HepG2 (cell line): ENCODE data around the gene UCN. TPM values are rescaled to one million over a fixed set of nuclear protein-coding genes. Genes with fewer than 3 reads are reported as not detected.

Source experiments
- CEBPZ ChIP-seq: IDR thresholded peaks from 2 replicates; pipeline ENCODE4 v1.6.1; 2012; ENCODE audit warnings: low read length, improper control_type of control experiment
- HOXA3 ChIP-seq: sonication (generic); formaldehyde crosslinking; IDR thresholded peaks from 2 replicates; pipeline ENCODE4 v1.5.0; 2020; ENCODE audit warnings: missing genetic modification reagents
- LRRFIP1 ChIP-seq: sonication (generic); formaldehyde crosslinking; conservative IDR thresholded peaks from 2 replicates; pipeline ENCODE4 v1.4.0; 2020; ENCODE audit warnings: missing genetic modification reagents
- MBNL3 ChIP-seq: fragments of 250-450 bp; sonication (Bioruptor Pico); conservative IDR thresholded peaks from 2 replicates; pipeline ENCODE4 v1.8.0; 2022; ENCODE audit warnings: mild to moderate bottlenecking, inconsistent platforms
- MED8 ChIP-seq: sonication (generic); formaldehyde crosslinking; IDR thresholded peaks from 2 replicates; pipeline ENCODE4 v1.8.1; 2023; ENCODE audit warnings: mild to moderate bottlenecking, missing genetic modification reagents; ENCODE audit not compliant: insufficient replicate concordance
- MNT ChIP-seq: fragments of 450-650 bp; IDR thresholded peaks from 2 replicates; pipeline ENCODE4 v1.6.1; 2016
- MTF2 ChIP-seq: sonication (generic); formaldehyde crosslinking; IDR thresholded peaks from 2 replicates; pipeline ENCODE4 v1.5.0; 2020; ENCODE audit warnings: missing genetic modification reagents, borderline replicate concordance
- TEAD3 ChIP-seq: optimal IDR thresholded peaks from 2 replicates; pipeline ENCODE3; 2016; ENCODE audit warnings: borderline replicate concordance
- ZBTB42 ChIP-seq: sonication (generic); formaldehyde crosslinking; IDR thresholded peaks from 2 replicates; pipeline ENCODE4 v1.5.0; 2020; ENCODE audit warnings: mild to moderate bottlenecking, missing genetic modification reagents
- ZNF225 ChIP-seq: sonication (generic); formaldehyde crosslinking; IDR thresholded peaks from 2 replicates; pipeline ENCODE4 v1.4.0; 2020; ENCODE audit warnings: mild to moderate bottlenecking, missing genetic modification reagents
- ZNF484 ChIP-seq: sonication (generic); formaldehyde crosslinking; IDR thresholded peaks from 2 replicates; pipeline ENCODE4 v1.5.1; 2020; ENCODE audit warnings: mild to moderate bottlenecking, low read depth, missing genetic modification reagents, borderline replicate concordance
- ZNF768 ChIP-seq: sonication (generic); formaldehyde crosslinking; IDR thresholded peaks from 2 replicates; pipeline ENCODE4 v1.4.0; 2020; ENCODE audit warnings: missing genetic modification reagents
- polyA plus RNA-seq, 8 experiments: library from polyadenylated mRNA; depleted of rRNA in 3 of 8; stranded (reverse) in 7 of 8; unstranded in 1 of 8; fragments of >200 nt; fragmentation: Illumina TruSeq in 4 of 8; extraction: Trizol in 4 of 8; gene quantifications; 2 replicates each; pipeline versions ENCODE4 v1.2.1 to v1.2.3, GENCODE V29; 2011 to 2016; ENCODE audit warnings: low read depth in 4 of 8, missing spikeins in 1 of 8, mixed read lengths in 1 of 8; ENCODE audit not compliant: insufficient read depth in 1 of 8
- total RNA-seq, 5 experiments: library from RNA; depleted of rRNA; stranded (reverse); fragments of >200 nt; fragmentation: Illumina TruSeq; extraction: Trizol; gene quantifications; 2 replicates each; pipeline ENCODE4 v1.2.3, GENCODE V29; 2016; ENCODE audit warnings: low read depth in 1 of 5
- TF ChIP-seq, protein P1 (sequence below): sonication (generic); formaldehyde crosslinking; IDR thresholded peaks from 2 replicates; pipeline ENCODE4 v1.4.0; 2020; ENCODE audit warnings: mild to moderate bottlenecking, missing genetic modification reagents
- TF ChIP-seq, protein P2 (sequence below): IDR thresholded peaks from 2 replicates; pipeline ENCODE4 v1.6.1; 2012; ENCODE audit warnings: low read depth, low read length, improper control_type of control experiment
- TF ChIP-seq, protein P3 (sequence below): sonication (generic); formaldehyde crosslinking; IDR thresholded peaks from 2 replicates; pipeline ENCODE4 v1.4.0; 2020; ENCODE audit warnings: mild to moderate bottlenecking, missing genetic modification reagents

Gene UCN
- total and polyA plus RNA-seq, 2 of the 13 experiments (the other 11 are each of a cell fraction or from before 2014, with no cell fraction given) = 1.2 to 2.3 TPM

- no peak for TF ChIP-seq MBNL3 (CRISPR knock-in tag)
- peak; percentile 36 for TF ChIP-seq TEAD3 (CRISPR knock-in tag)
- peak; percentile 79 for TF ChIP-seq ZNF225 (CRISPR knock-in tag)
- TF ChIP-seq, protein P1, sequence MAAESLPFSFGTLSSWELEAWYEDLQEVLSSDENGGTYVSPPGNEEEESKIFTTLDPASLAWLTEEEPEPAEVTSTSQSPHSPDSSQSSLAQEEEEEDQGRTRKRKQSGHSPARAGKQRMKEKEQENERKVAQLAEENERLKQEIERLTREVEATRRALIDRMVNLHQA = peak; percentile 16; the same call in 1 of the 2 replicates
- peak; percentile 54; the same call in 1 of the 2 replicates for TF ChIP-seq ZNF768
- TF ChIP-seq, protein P2, sequence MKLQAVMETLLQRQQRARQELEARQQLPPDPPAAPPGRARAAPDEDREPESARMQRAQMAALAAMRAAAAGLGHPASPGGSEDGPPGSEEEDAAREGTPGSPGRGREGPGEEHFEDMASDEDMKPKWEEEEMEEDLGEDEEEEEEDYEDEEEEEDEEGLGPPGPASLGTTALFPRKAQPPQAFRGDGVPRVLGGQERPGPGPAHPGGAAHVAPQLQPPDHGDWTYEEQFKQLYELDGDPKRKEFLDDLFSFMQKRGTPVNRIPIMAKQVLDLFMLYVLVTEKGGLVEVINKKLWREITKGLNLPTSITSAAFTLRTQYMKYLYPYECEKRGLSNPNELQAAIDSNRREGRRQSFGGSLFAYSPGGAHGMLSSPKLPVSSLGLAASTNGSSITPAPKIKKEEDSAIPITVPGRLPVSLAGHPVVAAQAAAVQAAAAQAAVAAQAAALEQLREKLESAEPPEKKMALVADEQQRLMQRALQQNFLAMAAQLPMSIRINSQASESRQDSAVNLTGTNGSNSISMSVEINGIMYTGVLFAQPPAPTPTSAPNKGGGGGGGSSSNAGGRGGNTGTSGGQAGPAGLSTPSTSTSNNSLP = no peak
- peak; percentile 65; the same call in 1 of the 2 replicates for TF ChIP-seq MTF2 (CRISPR knock-in tag)
- TF ChIP-seq ZNF484 (CRISPR knock-in tag) = no peak
- TF ChIP-seq LRRFIP1 (CRISPR knock-in tag) = 0 out of 2 replicates have a peak, but pooled peaks have one; percentile 39
- TF ChIP-seq, protein P3, sequence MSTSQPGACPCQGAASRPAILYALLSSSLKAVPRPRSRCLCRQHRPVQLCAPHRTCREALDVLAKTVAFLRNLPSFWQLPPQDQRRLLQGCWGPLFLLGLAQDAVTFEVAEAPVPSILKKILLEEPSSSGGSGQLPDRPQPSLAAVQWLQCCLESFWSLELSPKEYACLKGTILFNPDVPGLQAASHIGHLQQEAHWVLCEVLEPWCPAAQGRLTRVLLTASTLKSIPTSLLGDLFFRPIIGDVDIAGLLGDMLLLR (CRISPR knock-in tag) = peak; percentile 83; the same call in 1 of the 2 replicates
- 0 out of 2 replicates have a peak, but pooled peaks have one; percentile 19 for TF ChIP-seq ZBTB42 (CRISPR knock-in tag)
- TF ChIP-seq HOXA3 (CRISPR knock-in tag) = peak; percentile 98
- TF ChIP-seq MED8 (CRISPR knock-in tag) = peak; percentile 68
- TF ChIP-seq MNT = peak; percentile 90
- TF ChIP-seq CEBPZ = no peak
Measured at GRCh38 chr2:27356382-27357181, 48.3 kb upstream of the UCN start, which contains the start of gene GTF3C2 (continued).
